ENCODE data around the gene NTNG2. TPM values are rescaled to one million over a fixed set of nuclear protein-coding genes. Genes with fewer than 3 reads are reported as not detected.

Gene NTNG2
- total RNA-seq, 1 donor from 2014 or later: 3.5 TPM

DNA sequence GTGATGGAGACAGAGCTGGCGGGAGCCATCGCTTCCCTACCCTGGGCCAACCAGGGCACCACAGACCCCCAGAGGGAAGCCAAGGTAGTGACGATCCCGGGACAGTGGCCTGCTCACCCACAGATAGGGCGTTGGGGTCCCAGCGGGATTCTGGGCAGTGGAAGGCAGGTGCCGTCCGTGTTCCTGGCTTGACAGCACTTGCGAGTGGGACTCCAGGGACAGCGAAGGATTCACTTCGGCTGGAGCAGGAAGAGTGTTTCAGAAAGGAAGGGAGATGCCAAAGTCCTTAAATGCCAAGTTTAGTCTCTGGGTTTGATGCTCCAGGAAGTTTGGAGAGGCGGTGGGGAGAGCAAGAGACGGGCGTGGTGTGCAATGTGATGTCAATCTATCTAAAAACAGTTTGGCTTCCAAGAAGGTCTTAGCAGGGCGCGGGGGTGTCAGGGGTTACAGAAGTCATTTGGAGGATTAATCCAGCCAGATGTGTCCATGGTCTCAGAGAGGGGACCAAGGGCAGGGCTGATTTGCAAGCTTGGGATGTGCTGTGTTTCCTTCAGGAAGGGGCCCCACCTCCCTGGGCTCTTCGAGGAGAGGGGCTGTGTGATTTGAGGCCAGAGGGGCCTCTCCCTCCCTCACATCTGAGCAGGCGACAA, 74.9 kb downstream of the NTNG2 start:
- no peak for DNase-seq (ENCODE audit: low spot score)

DNA sequence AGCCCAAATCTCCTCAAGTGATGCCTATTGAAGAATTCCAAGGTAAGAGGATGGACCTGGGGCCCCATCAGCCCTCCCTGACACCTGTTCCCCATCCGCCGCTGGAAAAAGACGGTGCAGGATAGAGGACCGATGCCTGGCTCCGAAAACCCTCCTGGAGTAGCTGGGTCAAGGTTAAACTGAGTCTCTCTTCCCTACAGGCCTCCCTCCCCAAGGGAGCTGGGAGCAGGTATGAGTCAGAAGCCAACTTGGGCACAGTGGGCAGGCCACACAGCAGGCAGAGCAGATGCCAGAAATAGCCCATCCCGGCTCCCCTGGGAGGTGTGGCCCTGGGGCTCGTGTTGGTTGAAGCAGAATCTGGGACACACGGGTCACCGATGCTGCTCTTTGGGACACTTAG, 75.6 kb downstream of the NTNG2 start:
- DNase-seq (ENCODE audit: low spot score): no peak

DNA sequence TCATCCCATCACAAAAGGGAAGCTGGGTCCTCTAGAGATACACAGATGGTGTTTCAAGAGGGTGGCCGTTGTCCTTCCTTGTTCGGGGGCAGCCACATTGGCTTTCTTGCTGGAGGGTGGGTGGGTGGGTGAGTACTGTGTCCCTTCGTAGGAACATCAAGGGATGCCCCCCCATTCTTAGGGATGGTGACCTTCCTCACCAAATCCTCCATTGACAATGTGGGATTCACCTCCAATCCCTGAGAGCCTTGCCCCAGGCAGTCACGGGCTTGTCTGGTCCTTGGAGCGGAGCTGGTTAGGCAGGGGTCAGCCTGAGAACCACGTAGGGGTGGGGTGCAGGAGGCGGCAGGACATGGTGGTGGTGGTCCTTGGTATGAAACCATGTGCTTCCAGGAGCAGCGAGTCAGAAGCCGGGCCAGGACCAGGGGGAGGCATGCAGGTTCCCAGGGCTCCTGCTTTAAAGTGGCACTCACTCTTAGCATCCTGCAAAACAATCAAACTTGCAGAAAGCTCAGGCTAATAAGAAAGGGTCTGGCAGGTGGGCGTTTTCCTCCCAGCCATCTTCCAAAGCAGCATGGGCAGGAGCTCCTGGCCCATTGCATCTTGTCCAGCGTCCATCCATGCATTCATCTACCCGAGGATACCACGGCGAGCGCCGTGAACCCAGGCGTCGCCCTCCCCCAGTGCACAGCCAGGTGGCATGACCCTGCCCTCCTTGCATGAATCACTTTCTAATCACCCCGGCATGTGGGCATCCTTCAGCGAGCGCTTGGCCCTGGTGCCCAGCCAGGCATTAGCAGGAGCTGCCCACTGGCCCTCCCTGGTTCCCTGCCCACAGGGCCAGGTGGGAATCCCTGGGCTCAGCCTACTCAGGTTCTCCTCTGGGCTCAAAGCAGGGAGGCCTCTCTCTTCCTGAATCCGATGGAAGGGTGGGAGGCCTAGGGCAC, 76.4 kb downstream of the NTNG2 start:
- DNase-seq (ENCODE audit: low spot score): no peak

DNA sequence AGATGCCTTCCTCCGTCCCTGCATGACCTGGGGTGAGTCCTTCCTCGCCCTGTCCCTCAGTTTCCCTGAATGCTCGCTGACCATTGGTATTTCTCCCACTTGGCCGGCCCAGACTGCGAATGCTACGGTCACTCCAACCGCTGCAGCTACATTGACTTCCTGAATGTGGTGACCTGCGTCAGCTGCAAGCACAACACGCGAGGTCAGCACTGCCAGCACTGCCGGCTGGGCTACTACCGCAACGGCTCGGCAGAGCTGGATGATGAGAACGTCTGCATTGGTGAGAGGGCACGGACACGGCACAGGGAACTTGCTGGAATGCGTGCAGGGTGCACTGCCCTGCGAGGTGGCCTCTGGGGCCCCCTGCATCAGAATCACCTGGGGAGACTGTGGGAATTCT, 77.1 kb downstream of the NTNG2 start:
- DNase-seq (ENCODE audit: low spot score): no peak

DNA sequence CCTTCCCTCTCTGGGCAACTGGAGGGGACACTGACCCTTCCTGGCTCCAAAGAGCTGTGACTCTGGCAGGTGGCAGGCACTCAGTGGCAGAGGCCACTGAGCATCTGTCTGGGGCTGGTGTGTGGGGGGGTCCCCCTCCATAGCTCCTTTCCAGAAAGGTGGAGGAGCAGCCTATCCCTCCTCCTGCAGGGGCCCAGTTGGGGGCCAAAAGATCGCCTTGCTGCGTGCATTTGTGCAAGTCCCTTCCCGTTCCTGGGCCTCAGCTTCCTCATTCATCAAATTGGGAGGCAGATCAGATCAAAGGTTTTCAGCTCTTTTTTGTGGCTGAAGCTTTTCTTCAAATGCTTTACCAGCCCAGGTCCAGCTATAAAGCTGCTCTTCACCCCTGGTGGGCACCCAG, 77.7 kb downstream of the NTNG2 start:
- no peak for DNase-seq (ENCODE audit: low spot score)

DNA sequence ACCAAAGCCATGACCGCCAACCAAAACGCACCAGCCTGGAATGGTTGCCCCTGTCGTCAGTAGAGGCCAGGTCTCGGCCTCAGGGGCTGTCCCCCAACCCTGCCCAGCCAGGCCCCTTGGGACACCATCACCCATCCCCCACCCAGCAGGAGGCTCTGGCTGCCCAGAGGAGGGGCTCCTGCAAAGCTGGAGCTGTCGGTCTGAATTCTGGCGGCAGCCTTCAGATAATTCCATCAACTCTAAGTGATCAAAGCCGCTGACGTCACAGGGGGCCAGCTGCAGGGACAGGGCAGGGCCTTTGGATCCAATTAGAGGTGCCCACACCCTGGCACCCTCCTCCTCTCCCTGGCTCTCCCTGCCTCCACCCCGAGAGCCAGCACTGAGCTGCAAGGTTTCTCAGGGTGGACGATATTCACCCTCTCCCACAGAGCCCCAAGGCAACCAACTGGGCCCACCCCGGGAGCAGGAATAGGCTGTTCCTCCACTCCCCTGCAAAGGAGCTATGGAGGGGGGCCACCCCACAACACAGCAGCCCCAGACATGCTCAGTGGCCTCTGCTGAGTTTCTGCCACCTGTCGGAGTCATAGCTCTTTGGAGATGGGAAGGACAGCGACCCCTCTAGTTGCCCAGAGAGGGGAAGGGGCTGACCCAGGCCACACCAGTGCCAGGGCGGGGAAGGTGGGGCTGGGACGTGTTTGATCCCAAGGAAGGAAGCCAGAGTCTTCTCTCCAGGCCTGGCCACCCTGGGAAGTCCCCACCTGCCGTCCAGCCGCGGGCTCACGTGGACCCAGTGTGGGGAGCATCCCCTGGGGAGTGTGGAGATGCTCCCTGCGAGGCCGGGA, 78.4 kb downstream of the NTNG2 start:
- DNase-seq (ENCODE audit: low spot score): no peak

DNA sequence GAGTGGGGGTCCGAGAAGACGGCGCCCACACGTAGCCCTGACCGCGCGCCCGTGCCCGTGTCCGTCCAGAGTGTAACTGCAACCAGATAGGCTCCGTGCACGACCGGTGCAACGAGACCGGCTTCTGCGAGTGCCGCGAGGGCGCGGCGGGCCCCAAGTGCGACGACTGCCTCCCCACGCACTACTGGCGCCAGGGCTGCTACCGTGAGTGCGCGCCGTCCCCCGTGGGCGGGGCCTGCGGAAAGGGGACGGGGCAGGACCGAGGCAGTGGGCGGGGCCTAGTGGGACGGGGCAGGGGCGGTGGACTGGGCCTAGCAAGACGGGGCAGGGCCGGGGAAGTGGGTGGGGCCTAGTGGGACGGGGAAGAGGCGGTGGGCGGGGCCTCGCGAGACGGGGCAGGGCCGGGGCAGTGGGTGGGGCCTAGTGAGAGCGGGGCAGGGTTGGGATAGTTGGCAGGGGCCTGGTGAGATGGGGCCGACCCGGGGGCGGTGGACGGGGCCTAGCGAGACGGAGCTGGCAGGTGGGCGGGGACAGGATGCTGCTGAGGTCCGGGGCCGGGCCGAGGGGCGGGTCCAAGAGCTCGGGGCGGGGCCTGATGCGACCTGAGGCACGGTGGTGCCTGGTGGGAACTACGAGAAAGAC, 79.1 kb downstream of the NTNG2 start:
- DNase-seq (ENCODE audit: low spot score): peak; percentile 97

DNA sequence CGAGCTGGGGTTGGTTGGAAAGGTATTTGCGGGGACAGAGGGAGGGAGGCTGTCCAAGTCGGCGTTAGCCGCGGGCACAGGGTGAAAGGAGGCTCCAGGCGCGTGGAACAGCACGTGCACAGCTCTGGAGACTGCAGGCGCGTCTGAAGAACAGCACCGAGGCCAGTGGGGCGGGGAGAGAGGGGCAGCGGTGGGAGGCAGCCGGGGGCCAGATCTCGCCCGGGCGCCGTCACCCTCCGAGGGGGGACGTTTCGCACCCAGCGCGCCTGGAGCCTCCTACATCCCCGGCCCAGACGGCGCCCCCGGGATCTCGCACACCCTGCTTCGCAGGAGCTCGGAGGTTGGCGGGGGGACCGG, 79.6 kb downstream of the NTNG2 start:
- DNase-seq (ENCODE audit: low spot score): no peak

DNA sequence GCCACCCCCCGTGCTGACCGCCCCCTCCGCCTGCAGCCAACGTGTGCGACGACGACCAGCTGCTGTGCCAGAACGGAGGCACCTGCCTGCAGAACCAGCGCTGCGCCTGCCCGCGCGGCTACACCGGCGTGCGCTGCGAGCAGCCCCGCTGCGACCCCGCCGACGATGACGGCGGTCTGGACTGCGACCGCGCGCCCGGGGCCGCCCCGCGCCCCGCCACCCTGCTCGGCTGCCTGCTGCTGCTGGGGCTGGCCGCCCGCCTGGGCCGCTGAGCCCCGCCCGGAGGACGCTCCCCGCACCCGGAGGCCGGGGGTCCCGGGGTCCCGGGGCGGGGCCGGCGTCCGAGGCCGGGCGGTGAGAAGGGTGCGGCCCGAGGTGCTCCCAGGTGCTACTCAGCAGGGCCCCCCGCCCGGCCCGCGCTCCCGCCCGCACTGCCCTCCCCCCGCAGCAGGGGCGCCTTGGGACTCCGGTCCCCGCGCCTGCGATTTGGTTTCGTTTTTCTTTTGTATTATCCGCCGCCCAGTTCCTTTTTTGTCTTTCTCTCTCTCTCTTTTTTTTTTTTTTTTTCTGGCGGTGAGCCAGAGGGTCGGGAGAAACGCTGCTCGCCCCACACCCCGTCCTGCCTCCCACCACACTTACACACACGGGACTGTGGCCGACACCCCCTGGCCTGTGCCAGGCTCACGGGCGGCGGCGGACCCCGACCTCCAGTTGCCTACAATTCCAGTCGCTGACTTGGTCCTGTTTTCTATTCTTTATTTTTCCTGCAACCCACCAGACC, 80.2 kb downstream of the NTNG2 start:
- DNase-seq (ENCODE audit: low spot score): no peak

DNA sequence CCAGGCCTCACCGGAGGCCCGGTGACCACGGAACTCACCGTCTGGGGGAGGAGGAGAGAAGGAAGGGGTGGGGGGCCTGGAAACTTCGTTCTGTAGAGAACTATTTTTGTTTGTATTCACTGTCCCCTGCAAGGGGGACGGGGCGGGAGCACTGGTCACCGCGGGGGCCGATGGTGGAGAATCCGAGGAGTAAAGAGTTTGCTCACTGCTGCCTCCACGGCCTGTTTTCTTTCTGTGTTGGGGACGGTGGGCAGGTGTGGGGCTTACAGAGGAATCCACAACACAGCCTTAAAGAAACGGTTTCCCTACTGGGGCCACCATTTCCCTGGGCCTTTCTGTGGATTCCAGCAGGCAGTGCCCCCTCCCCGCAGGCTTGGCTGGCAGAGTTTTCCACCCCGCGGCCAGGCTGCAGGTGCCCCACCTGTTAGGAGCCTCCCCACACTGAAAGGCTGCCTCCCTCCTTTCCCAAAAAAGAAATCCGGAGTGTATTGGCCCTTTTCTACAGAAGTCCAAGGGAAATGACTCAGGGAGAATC, 80.8 kb downstream of the NTNG2 start:
- no peak for DNase-seq (ENCODE audit: low spot score)

DNA sequence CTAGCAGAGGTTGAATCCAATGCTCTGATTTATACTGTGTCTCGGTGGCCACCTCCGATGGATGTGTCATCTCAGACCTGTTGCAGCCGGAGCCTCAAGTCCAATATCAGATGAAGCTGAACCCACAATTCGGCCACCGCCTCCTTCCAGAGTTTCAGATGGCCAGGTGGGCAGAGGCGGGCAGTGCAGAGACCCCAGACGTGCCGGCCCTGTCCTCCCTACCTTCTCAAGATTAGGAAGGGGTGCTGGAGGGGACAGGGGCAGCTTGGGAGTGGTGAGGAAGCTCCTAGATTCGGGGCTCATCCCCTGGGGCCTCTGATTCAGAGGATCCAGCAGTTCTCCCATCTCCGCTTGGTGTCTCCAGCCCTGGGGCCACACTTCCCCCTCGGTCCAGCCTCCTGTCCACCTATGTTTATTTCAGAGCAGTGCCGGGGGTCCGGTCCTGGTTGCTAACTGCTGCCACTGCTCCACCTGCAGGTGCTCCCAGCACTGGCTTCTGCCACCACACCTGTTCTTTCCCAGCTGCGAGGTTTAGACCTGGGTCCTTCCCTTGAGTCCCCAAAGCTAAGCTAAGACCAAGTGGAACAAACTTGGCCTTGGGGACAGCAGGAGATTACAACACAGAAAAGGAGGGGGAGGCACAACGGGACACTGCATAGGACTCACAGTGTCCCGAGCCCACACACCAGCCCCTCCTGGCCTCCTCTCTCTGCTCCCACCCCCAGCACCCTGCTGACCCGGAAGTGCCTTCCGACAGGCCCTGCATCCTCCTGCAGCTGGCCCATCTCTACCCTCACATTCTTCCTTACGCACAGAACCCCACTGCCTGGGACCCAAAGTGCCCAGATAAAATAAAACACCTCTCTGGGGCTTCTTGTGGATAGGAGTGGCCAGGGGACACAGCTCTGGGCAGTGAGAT, 81.6 kb downstream of the NTNG2 start:
- DNase-seq (ENCODE audit: low spot score): no peak

DNA sequence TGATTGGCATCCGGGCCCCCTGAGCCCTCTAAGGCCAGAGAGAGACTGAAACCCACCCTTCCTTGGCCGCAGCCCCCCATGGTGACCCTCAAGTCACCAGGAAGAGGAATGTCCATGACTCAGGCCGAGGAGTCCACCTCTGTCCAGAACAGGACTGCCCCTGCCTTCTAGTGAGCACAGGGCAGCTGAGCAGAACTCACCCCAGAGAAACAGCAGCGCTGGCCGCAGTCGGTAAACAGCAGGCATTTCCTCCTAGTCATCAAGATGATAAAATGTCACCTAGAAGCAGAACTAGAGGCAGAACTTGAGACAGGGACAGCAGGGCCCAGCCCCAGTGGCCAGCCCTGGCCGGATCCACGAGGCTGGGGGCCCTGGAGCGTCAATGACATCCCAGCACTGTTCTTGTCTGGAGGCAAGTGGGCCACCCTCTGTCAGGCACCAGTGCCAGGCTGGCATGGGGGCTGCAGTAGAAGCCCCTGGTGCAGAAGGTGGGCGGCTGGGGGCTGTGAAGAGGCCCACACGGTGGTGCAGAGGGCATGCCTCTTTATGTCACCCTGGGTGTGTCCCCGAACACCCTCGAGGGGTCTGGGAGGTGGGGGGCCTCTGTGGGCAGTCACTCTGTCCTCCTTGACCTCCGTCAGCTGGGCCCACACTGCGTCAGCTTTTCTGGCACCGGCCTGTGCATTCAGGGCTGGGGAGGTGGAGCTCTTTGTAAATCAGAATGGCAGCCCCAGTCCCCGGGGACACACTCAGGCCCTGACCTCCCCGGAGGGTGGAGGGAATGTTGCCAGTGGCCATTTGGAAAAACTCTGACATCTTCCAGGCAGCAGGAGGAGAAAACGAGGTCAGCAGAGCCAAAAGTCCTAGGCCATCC, 83.0 kb downstream of the NTNG2 start:
- DNase-seq (ENCODE audit: low spot score): no peak

DNA sequence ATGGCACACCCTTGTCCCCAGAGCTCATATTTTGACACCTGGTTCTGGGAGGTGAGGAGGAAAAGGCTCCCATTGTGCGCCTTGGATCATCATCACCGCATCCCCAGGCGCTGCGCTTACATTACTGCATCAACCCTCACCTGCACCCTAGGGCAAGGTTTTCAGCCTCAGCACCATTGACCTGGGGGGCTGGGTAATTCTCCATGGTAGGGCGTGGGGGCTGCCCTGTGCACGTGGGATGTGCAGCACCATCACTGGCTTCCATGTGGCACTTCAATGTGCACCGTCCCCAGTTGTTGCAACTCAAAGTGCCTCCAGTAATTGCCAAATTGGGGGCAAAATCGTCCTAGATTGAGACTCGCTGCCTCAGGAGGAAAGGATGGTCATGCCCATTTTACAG, 83.6 kb downstream of the NTNG2 start:
- DNase-seq (ENCODE audit: low spot score): no peak

DNA sequence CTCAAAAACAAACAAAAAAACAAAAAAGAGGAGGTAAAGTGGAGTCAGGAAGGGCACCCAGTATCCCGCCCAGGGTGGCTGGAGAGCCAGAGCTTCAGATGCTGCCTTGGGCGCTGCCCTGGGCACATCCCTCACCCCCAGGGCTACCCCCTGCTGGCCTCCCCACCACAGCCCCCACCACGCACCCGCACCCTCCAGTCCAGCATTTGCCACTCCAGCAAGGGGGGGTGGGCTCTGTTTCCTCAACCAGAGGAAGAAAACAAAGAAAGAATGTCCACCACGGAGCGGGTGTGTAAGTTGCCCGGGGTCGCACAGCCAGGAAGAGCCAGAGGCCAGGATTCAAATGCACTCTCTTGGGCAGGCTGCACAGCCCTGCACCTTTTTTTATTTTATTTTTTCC, 86.1 kb downstream of the NTNG2 start:
- no peak for DNase-seq (ENCODE audit: low spot score)

DNA sequence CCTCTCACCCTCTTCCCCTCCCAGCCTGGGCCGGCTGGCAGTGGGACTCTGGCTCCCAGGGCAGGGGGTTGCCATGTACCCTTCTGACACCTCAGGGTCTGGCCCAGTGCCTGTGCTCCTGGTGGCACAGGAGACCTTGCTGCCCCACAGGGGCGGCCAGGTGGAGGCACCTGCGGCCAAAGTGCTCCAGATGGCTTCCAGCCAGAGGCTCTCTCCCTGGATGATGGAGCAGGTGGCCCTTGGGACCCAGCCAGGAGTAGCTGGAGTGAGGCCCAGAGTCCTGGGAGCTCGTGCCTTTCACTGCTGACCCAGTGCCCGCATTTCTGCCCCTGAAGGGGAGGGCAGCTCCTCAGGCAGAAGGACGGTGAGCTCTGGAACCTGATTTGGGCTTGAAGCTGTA, 87.3 kb downstream of the NTNG2 start:
- no peak for DNase-seq (ENCODE audit: low spot score)

DNA sequence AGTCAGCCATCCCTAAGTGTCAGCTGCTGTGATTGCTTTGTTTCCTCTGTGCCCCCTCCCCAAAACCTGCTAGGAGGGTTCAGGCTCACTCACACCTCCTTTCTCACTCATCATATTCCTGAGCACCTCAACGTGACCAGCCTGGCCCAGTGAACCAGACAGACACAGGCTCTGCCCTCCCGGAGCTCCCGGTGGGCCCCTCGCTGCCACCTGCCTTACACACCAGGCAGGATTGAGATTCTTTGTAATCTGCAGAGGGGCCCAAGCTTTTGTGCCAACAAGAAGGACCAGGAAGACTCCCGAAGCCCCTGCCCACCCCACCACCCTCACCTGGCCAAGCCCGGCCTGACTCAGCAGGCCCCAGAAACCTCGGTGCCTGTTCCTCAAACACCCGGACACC, 87.8 kb downstream of the NTNG2 start:
- DNase-seq (ENCODE audit: low spot score): no peak

DNA sequence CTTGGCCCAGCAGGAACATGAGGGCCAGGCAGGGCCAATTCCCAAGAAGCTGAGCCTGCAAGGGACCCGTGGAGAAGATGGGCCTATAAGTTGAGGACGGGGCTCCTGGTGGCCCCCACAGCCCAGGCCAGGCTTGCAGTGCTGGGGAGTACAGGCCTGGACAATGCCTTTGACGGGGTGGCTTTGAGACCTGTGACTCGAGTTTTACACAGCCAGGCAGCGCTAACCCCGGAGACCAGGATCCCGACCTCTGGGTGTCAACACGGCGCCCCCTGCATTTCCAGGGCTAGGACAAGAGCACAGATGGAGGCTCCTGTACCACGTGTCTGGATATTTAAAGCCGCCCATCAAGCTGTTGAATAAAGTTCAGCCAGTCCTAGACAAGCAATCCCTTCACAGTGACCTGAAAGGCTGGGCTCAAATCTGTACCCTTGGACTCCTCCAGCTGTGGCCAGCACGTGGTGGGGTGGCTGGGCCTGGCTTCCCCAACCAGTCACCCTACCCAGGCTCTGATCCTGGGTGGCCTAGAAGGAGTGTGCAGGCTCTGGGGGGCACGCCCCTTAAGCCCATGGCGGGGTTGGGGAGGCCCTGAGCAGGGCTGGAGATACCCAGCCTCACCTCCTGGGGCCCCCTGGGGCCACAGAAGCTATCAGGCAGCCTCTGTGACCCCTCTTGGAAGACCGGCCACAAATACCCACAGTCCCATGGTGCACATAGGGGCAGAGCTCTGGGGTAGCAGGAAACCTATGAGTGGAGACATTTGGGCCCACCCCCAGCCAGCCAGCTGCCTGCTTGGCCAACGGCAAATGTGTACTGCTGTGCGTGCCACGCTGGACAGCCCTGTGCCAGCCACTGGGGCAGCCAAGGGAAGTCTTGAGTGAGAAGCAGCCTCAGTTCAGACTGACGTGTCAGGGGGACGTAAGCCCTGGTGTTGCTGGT, 88.7 kb downstream of the NTNG2 start:
- DNase-seq (ENCODE audit: low spot score): no peak

DNA sequence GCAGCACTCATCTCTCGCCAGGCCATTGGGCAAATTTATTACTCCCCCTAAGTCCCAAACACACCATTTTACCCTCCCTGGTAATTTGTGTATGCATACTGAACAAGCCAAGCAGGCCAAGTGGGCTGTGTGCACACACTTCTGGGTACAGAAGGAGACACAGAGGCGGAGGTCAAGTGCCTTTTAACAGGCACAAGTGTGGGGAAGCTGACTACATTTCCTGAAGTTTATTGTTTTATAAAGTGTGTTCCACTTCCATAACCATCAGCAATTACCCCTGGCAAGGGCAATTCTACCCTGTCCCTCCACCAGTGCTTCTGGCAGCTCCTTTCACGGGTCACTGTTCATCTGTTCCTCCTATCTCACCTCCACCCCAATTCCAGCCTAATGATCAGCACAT, 99.0 kb downstream of the NTNG2 start:
- no peak for DNase-seq (ENCODE audit: low spot score)
